Measurements from ENCODE around the gene PTPRJ. TPM values are rescaled to one million over a fixed set of nuclear protein-coding genes. Genes with fewer than 3 reads are reported as not detected.

Gene PTPRJ
- total and polyA plus RNA-seq, 7 donors, result 2.4 to 23.3 (median 10.2) TPM

- H3K27me3 ChIP-seq, result no peaks in the 10 kb centered on the region
- H3K4me1 ChIP-seq, result peaks cover 0 to 28% (median 11%) of the 10 kb centered on the region in 4 donors
- H3K9me3 ChIP-seq, result no peaks in the 10 kb centered on the region
- WGBS, 2 donors, result 22 to 41% methylated on average over 1 of the region's 1 CpG
- H3K4me3 ChIP-seq, result no peak overlapping the region
- intact Hi-C loops (cut with DNase I), result no loop called here
- H3K36me3 ChIP-seq, result no peaks in the 10 kb centered on the region
- no peak for DNase-seq
- TF ChIP-seq POLR2AphosphoS5 (IDR thresholded peaks at IDR 0.05) (no peak), EP300 (IDR thresholded peaks at IDR 0.05) (no peak), POLR2A (IDR thresholded peaks at IDR 0.05) (no peak), CTCF (IDR thresholded peaks at IDR 0.05) (no peak)
- no peak overlapping the region for H3K27ac ChIP-seq
Observed at GRCh38 chr11:48017105-48017830, 36.9 kb downstream of the PTPRJ start.

- DNase-seq, result no peak
- Histone ChIP-seq H3K4me1 (peaks cover 0 to 28% (median 11%) of the 10 kb centered on the region in 4 donors), H3K36me3 (no peaks in the 10 kb centered on the region), H3K9me3 (no peaks in the 10 kb centered on the region), H3K4me3 (no peak overlapping the region), H3K27ac (no peak overlapping the region), H3K27me3 (no peaks in the 10 kb centered on the region)
- intact Hi-C loops (cut with DNase I), result no loop called here
- TF ChIP-seq CTCF (IDR thresholded peaks at IDR 0.05), result no peak
- TF ChIP-seq POLR2A (IDR thresholded peaks at IDR 0.05), result no peak
- TF ChIP-seq EP300 (IDR thresholded peaks at IDR 0.05), result no peak
- TF ChIP-seq POLR2AphosphoS5 (IDR thresholded peaks at IDR 0.05), result no peak
- WGBS, 2 donors, result 59 to 79% methylated on average over 3 of the region's 3 CpGs
Observed at GRCh38 chr11:48017831-48018527, 37.6 kb downstream of the PTPRJ start.

- Histone ChIP-seq H3K27ac (no peak overlapping the region), H3K36me3 (no peaks in the 10 kb centered on the region), H3K4me3 (no peak overlapping the region), H3K27me3 (no peaks in the 10 kb centered on the region), H3K9me3 (no peaks in the 10 kb centered on the region), H3K4me1 (peaks cover 0 to 23% (median 11%) of the 10 kb centered on the region in 4 donors)
- WGBS, 2 donors, result 69 to 82% methylated on average over 15 of the region's 15 CpGs
- DNase-seq, result no peak
- intact Hi-C loops (cut with DNase I), result no loop called here
- no peak for TF ChIP-seq CTCF (IDR thresholded peaks at IDR 0.05)
- TF ChIP-seq POLR2A (IDR thresholded peaks at IDR 0.05), result no peak
- no peak for TF ChIP-seq POLR2AphosphoS5 (IDR thresholded peaks at IDR 0.05)
- no peak for TF ChIP-seq EP300 (IDR thresholded peaks at IDR 0.05)
Observed at GRCh38 chr11:48018528-48019216, 38.3 kb downstream of the PTPRJ start.

- Histone ChIP-seq H3K27me3 (no peaks in the 10 kb centered on the region), H3K36me3 (no peaks in the 10 kb centered on the region), H3K4me1 (peaks cover 0 to 22% (median 11%) of the 10 kb centered on the region in 4 donors), H3K27ac (no peak overlapping the region), H3K4me3 (no peak overlapping the region), H3K9me3 (no peaks in the 10 kb centered on the region)
- intact Hi-C loops (cut with DNase I), result no loop called here
- TF ChIP-seq EP300 (IDR thresholded peaks at IDR 0.05) (no peak), CTCF (IDR thresholded peaks at IDR 0.05) (no peak), POLR2A (IDR thresholded peaks at IDR 0.05) (no peak)
- WGBS, 2 donors, result 57 to 67% methylated on average over 6 of the region's 6 CpGs
- no peak for DNase-seq
Observed at GRCh38 chr11:48019217-48019584, 38.8 kb downstream of the PTPRJ start.

Measured in sigmoid colon (tissue), 7 donors.